Body of pancreas (tissue), 4 donors: Measurements from ENCODE around the gene SCCPDH. TPM values are rescaled to one million over a fixed set of nuclear protein-coding genes. Genes with fewer than 3 reads are reported as not detected.
"Not testable (repeated sequence)": the region's sequence is repeated elsewhere in the genome, so short reads cannot be mapped to it uniquely, and the experiment has no call there.

Experiments used
- ATAC-seq: fragments of 150-250 bp; one replicate; pipeline ENCODE4 v1.9.1; 2016
- DNase-seq, 4 donors: peaks; one replicate each; pipeline ENCODE4 v3.0.0-alpha.2; 2019
- H3K27ac ChIP-seq, 4 donors: fragments of 200-600 bp; sonication (generic); 1 replicate in 3 of 4; 2 replicates in 1 of 4; pipeline versions ENCODE4 v1.5.1 to v1.6.1; 2016 to 2019; ENCODE audit warnings: mild to moderate bottlenecking in 1 of 4, mixed read lengths in 1 of 4, moderate library complexity in 1 of 4
- H3K27me3 ChIP-seq, 2 donors: fragments of 200-600 bp; sonication (generic); one replicate each; pipeline ENCODE4 v1.6.0; 2016; ENCODE audit warnings: mild to moderate bottlenecking in 1 of 2
- H3K36me3 ChIP-seq, 2 donors: fragments of 200-600 bp; sonication (generic); replicated peaks in 1 of 2; 2 replicates each; pipeline ENCODE4 v1.5.1; 2016; ENCODE audit warnings: low read depth in 2 of 2; ENCODE audit not compliant: insufficient read depth in 1 of 2
- H3K4me1 ChIP-seq: fragments of 200-600 bp; sonication (generic); one replicate; pipeline ENCODE4 v1.6.0; 2016
- H3K4me3 ChIP-seq, 2 donors: fragments of 200-600 bp; sonication (generic); 1 replicate in 1 of 2; 2 replicates in 1 of 2; pipeline ENCODE4 v1.5.1; 2016 to 2019
- H3K9me3 ChIP-seq, 3 donors: fragments of 200-600 bp; sonication (generic); 1 replicate in 2 of 3; 2 replicates in 1 of 3; pipeline ENCODE4 v1.5.1; 2016
- CTCF ChIP-seq, 7 experiments: fragments of 450-650 bp in 4 of 7; fragments of 200-600 bp in 3 of 7; sonication (generic) in 3 of 7; IDR thresholded peaks; one replicate each; pipeline ENCODE4 v1.5.1; 2016 to 2019; ENCODE audit warnings: antibody characterized with exemption in 7 of 7
- POLR2A ChIP-seq, 3 donors: fragments of 450-650 bp; IDR thresholded peaks; one replicate each; pipeline ENCODE4 v1.6.1; 2016; ENCODE audit warnings: antibody characterized with exemption in 3 of 3, mild to moderate bottlenecking in 2 of 3
- WGBS, 2 donors: methylation state at CpG; one replicate each; pipeline ENCODE4 v1.1.5; 2017; 5-methylcytosine and 5-hydroxymethylcytosine counted together
- intact Hi-C: fragments of 100-400 bp; cut with DNase I; formaldehyde crosslinking; loops from one replicate; pipeline ENCODE4 v1.15.1; 2023
- total RNA-seq, 2 donors: library from RNA; depleted of rRNA; stranded (reverse); fragments of >200 nt; gene quantifications; one replicate each; pipeline ENCODE4 v1.1.0, GENCODE V29; 2016

The SCCPDH gene
- total RNA-seq, 2 donors from 2014 or later, result 9.9 to 15.0 TPM

GRCh38 chr1:246742396-246742795 lies 18.2 kb downstream of the SCCPDH start:
- Histone ChIP-seq H3K36me3 (peaks cover 0 to 2% of the 10 kb centered on the region in 2 donors), H3K4me3 (no peak overlapping the region), H3K27me3 (no peaks in the 10 kb centered on the region), H3K27ac (no peak overlapping the region), H3K9me3 (no peaks in the 10 kb centered on the region), H3K4me1 (no peaks in the 10 kb centered on the region)
- intact Hi-C loops, result no loop called here
- WGBS, 2 donors, result 91% methylated on average over 8 of the region's 8 CpGs
- ATAC-seq (no peak), DNase-seq (no peak)
- TF ChIP-seq POLR2A (IDR thresholded peaks at IDR 0.05), result no peak
- no peak for TF ChIP-seq CTCF (IDR thresholded peaks at IDR 0.05)

- ATAC-seq, H3K27me3 ChIP-seq, H3K4me3 ChIP-seq, H3K27ac ChIP-seq, intact Hi-C loops, H3K9me3 ChIP-seq, H3K36me3 ChIP-seq, DNase-seq, H3K4me1 ChIP-seq: not testable (repeated sequence)
- WGBS, 2 donors, result 95 to 98% methylated on average over 5 to 10 of the region's 10 CpGs
Observed at GRCh38 chr1:246746155-246746554, 21.9 kb downstream of the SCCPDH start.

- Histone ChIP-seq H3K27me3 (no peaks in the 10 kb centered on the region), H3K36me3 (no peaks in the 10 kb centered on the region), H3K9me3 (no peaks in the 10 kb centered on the region), H3K4me3 (no peak overlapping the region), H3K4me1 (no peaks in the 10 kb centered on the region), H3K27ac (no peak overlapping the region)
- TF ChIP-seq CTCF (IDR thresholded peaks at IDR 0.05), result no peak
- no peak for TF ChIP-seq POLR2A (IDR thresholded peaks at IDR 0.05)
- ATAC-seq (no peak), DNase-seq (no peak)
- WGBS, 2 donors, result 72 to 86% methylated on average over 9 of the region's 9 CpGs
- intact Hi-C loops, result no loop called here
Observed at GRCh38 chr1:246748006-246748405, 23.8 kb downstream of the SCCPDH start.

GRCh38 chr1:246748867-246749266 lies 24.7 kb downstream of the SCCPDH start:
- H3K27me3 ChIP-seq, result no peaks in the 10 kb centered on the region
- no peaks in the 10 kb centered on the region for H3K36me3 ChIP-seq
- no peak overlapping the region for H3K27ac ChIP-seq
- DNase-seq (no peak), ATAC-seq (no peak)
- intact Hi-C loops, result no loop called here
- no peaks in the 10 kb centered on the region for H3K9me3 ChIP-seq
- H3K4me3 ChIP-seq, result no peak overlapping the region
- 75 to 81% methylated on average over 8 to 12 of the region's 12 CpGs for WGBS, 2 donors
- TF ChIP-seq CTCF (IDR thresholded peaks at IDR 0.05) (no peak), POLR2A (IDR thresholded peaks at IDR 0.05) (no peak)
- no peaks in the 10 kb centered on the region for H3K4me1 ChIP-seq

GRCh38 chr1:246750752-246751151 lies 26.5 kb downstream of the SCCPDH start:
- no peaks in the 10 kb centered on the region for H3K4me1 ChIP-seq
- H3K27me3 ChIP-seq, result no peaks in the 10 kb centered on the region
- H3K27ac ChIP-seq, result no peak overlapping the region
- ATAC-seq (no peak), DNase-seq (no peak)
- 71 to 85% methylated on average over 7 of the region's 7 CpGs for WGBS, 2 donors
- H3K9me3 ChIP-seq, result no peaks in the 10 kb centered on the region
- intact Hi-C loops, result no loop called here
- TF ChIP-seq POLR2A (IDR thresholded peaks at IDR 0.05) (no peak), CTCF (IDR thresholded peaks at IDR 0.05) (no peak)
- no peak overlapping the region for H3K4me3 ChIP-seq
- no peaks in the 10 kb centered on the region for H3K36me3 ChIP-seq
